ENCODE results near the gene DGKQ.

Gene DGKQ

DNA sequence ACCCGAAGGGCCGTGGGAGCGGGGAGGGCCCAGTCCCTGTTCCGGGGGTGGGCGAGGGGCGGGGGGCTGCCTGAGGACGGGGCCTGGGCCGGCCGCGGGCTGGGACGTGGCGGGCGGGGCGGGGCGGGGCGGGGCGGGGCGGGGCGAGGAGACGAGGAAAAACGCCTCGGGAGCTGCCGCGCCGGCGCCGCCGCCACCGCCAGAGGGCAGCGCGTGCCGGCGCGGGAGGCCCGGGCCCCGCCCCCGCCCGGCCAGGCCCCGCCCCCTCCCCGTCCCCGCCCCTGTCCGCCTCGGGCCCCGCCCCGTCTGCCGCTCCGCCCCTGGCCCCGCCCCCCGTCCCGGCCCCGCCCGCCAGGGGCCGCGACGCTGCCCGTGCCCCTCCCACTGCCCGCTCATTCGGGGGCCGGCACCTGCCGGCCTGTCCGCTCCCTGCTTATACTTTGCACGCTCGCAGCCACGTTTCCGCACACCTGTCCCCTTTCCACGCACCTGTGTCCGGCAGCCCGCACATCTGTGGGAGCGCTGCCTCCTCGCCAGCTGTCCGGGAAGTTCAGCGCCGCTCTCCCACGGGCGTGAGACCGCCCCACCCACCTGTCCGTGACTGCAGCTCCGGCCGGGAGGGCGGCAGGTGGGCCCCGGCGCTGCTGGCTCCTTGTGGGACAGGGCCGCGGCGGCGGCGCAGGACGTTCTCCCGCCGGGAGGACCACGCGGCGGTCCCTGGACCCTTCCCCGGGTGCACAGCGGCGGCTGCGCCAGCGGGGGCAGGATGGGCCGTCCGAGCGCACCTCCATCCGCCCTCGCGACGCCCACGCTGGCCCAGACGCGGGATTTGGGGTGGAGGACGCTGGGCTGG is 36.4 kb upstream of the DGKQ start:
- no peak for DNase-seq

DNA sequence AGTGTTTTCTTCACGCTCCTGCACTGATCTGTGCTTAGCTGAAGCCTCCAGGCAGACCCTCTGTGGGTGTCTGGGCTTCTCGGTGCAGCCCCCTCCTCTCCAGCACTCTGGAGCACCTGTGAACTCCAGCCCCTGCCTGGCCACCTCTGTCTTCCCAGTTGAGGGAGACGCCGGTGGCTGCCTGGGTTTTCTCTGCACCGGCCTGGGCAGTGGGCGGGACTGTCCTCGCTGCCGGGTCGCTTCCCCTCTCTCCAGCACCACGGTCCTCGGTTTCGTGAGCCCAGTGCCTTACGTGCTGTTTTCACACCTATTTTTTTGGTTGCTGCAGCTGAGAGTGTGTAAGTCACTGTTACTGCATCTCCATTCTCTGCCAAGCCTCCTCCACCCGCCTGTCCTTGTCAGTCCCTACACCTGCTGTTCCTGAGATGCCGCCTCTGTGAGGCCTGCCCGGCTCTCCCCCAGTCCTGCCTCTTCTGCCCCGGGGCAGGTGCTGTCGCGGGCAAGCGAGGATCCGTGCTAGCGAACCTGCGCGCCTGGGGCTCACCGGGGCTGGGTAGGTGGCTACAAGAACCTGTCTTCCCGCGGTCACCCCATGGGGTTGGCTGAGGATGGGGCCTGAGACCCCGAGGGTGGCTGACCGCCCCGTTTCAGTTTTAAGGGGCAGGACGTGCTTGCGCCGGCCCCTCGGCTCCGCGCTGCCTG is 35.6 kb upstream of the DGKQ start:
- DNase-seq: no peak

DNA sequence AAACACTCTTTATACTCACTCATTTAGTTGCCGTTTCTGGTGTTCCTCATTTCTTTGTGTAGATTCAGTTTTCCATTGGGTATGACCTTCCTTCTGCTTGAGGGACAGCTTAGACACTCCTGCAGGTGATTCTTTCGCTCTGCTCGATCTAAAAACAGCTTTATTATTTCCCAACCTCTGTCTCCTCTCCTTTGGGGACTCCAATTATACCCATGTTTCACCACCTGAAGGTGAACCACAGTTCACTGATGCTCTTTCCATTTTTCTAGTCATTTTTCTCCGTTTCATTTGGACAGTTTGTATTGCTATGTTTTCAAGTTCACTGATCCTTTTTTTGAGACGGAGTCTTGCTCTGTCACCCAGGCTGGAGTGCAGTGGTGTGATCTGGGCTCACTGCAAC is 33.5 kb upstream of the DGKQ start:
- no peak for DNase-seq

DNA sequence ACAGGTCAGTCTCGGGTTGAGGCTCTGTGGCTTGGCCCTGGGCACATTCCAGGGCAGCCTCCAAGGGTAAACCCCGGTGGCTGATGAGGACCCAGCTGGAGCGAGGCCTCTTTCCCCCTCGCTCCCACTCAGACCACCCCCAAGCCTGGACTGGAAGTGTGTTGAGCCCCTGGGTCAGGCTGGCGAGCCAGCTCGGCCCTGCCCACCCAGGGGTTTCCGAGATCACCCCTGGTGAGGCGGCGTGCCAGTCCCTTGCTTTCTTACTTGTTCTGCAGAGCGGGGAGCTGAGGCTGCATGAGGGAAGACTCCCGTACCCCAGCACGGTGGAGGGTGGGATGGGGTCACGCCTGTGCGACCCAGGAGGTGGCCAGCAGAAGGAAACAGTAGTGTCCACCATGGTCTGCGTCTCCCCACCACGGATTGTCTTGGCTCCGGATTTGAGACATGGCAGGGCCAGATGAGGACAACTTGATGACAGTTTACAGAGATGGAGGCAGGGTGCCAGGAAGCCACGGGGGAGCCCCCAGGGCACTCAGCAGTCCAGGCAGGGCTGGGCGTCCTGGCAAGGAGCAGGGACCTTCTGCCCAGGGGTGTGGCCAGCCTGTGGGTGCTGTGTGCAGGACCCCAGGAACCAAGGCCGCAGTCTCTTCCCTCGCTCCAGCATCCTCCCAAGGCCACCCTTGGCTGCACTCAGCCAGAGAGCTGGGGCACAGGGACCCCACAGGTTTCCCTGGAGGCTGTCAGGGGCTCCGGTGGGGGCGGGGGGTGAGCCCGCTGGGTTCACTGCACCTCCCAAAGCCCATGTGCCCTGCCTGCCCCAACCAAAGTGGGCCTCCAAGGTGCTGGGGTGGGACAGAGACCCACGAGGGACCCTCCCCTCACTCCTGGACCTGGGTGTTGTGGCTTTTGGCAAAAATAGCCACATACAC is 31.5 kb upstream of the DGKQ start:
- DNase-seq: no peak

DNA sequence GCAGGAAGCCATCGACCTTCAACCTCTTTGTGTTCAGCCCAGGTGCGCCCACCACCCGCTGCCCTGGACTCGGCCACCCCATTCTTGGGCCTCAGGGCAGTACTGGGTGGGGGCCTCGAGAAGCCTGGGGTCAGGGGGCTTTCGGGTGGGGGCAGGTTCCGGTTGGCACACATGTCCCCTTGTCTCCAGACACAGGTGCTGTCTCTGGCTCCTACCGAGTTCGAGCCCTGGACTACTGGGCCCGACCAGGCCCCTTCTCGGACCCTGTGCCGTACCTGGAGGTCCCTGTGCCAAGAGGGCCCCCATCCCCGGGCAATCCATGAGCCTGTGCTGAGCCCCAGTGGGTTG is 30.7 kb upstream of the DGKQ start:
- no peak for DNase-seq

DNA sequence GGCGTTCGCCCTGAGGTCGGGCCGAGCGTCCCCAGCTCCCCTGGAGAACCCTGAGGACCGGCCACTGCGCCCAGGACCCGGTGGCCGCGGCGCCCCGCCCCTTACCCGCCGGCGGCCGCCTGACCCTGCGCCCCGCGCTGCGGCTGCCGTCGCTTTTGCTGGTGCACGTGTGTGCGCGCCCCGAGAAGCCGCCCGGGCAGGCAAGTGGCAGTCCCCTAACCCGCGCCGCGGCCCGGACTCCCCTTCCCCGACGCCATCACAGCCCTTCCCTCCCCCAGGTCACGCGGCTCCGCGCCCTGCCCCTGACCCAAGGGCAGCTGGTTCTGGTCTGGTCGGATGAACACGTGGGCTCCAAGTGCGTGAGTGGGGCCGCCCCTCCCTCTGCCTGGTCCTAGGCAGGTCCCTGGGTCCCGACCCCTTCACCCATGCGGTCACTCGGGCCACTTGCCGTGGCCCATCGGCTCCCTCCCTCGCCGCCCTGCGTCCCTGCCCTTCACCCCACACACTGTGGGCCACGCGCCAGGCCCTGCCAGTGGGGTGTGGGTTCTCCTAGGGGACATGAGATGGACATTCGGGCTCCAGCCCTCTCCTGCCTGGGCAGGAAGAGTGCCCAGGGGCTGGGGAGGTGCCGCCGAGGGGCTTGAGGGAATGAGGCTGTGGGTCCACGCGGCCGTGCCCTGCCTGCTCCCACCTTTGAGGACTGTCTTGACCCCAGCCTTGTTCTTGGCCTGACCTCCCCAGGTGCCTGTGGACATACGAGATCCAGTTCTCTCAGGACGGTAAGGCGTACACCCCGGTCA is 30.1 kb upstream of the DGKQ start:
- no peak for DNase-seq

DNA sequence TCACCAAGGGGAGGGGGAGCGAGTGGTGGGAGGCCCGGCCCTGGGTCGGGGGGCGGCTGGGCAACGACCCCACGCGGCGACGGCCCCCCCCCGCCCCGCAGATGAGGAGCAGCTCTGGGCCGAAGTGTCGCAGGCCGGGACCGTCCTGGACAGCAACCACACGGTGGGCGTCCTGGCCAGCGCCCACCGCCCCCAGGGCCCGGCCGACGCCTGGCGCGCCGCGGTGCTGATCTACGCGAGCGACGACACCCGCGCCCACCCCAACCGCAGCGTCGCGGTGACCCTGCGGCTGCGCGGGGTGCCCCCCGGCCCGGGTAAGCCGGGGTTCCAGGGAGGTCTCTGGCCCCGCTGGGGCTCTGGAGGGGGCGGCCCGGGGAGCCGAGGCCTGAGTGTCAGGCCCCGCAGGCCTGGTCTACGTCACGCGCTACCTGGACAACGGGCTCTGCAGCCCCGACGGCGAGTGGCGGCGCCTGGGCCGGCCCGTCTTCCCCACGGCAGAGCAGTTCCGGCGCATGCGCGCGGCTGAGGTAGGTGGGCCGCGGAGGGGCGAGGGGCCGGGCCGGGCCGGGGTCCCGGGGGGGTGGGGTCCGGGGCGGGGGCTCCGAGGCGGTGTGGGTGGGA is 29.4 kb upstream of the DGKQ start:
- DNase-seq: no peak

DNA sequence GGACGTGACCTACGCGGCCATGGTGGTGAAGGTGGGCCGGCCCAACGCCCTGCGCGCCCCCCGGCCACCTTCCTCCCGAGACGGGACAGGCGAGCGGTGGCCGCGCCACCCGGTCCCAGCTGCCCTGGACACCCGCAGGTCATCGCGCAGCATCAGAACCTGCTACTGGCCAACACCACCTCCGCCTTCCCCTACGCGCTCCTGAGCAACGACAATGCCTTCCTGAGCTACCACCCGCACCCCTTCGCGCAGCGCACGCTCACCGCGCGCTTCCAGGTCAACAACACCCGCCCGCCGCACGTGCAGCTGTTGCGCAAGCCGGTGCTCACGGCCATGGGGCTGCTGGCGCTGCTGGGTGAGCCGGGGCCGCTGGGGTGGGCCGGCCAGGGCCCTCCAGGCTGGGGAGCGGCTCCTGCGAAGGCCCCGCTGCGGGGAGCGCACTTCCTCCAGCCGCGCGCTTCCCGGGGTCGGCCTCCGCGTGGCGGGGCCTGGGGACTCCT is 28.8 kb upstream of the DGKQ start:
- no peak for DNase-seq

DNA sequence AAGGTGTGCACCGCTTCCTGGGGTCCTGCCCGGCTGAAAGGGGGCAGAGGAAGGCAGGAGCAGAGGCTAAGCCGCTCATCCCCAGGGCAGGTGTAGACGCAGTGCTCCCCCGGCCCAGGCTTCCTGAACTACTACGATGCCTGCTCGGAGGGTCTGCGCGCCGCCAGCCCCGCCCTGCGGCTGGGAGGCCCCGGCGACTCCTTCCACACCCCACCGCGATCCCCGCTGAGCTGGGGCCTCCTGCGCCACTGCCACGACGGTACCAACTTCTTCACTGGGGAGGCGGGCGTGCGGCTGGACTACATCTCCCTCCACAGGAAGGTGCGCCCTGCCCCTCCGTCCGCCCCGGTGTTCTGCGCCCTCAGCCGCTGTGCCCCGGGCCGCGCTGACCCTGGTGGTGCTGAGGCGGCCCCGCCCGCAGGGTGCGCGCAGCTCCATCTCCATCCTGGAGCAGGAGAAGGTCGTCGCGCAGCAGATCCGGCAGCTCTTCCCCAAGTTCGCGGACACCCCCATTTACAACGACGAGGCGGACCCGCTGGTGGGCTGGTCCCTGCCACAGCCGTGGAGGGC is 28.3 kb upstream of the DGKQ start:
- DNase-seq: no peak

DNA sequence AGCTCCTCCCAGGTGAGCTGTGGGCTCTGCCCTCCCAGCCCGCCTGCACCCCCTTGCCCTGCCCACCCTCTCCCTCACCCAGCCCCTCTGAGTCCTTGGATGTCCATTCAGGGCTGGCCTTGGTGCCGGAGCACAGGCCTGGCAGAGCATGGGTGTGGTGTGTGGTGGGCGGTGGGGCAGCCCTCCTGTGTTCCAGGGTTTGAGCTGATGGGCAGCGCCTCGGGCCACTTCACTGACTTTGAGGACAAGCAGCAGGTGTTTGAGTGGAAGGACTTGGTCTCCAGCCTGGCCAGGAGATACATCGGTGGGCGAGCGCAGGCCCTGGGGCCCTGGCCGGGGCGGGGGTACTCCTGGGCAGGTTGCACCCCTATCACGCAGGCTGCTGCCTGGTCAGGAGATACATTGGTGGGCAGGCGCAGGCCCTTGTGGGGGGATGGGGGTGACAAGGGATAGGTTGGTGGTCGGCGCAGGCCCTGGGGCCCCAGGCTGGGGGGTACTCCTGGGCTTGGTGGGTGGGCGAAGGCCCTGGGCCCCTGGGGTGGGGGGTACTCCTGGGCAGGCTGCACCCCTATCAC is 27.4 kb upstream of the DGKQ start:
- DNase-seq: no peak

DNA sequence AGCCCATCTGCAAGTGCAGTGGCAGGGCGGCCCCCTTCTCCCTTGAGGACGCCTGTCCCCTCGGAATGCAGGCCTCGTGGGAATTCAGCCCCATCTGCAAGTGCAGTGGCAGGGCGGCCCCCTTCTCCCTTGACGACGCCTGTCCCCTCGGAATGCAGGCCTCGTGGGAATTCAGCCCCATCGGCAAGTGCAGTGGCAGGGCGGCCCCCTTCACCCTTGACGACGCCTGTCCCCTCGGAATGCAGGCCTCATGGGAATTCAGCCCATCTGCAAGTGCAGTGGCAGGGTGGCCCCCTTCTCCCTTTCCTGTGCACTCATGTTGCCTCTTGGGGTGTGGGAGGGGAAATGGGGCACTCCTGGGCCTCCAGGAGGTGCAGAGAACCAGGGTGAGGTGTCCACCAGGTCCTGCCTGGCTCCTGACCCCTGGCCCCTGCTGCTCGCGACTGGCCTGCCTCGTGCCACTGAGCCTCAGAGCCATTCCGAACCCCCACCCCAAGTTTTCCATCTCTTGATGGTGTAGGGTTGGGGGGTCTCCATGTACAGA is 26.6 kb upstream of the DGKQ start:
- DNase-seq: no peak

DNA sequence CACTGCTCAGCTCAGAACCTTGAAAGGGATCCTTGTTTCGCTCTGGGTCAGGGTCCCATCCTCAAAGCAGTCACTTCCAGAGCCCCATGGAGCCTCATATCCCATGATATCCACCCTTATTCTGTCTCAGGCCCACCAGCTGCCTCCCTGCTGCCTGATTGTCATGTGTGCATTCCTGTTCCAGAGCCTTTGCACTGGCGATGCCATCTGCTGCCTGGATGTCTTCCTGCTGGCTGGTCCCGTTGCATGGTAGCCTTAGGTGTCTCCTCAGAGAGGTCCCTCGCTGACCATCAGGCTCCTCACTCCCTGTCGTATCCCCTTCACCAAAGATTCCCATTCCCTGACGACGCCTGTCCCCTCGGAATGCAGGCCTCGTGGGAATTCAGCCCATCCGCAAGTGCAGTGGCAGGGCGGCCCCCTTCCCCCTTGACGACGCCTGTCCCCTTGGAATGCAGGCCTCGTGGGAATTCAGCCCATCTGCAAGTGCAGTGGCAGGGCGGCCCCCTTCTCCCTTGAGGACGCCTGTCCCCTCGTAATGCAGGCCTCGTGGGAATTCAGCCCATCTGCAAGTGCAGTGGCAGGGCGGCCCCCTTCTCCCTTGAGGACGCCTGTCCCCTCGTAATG is 26.0 kb upstream of the DGKQ start:
- peak in 1 of 2 experiments; percentile 19 for DNase-seq

DNA sequence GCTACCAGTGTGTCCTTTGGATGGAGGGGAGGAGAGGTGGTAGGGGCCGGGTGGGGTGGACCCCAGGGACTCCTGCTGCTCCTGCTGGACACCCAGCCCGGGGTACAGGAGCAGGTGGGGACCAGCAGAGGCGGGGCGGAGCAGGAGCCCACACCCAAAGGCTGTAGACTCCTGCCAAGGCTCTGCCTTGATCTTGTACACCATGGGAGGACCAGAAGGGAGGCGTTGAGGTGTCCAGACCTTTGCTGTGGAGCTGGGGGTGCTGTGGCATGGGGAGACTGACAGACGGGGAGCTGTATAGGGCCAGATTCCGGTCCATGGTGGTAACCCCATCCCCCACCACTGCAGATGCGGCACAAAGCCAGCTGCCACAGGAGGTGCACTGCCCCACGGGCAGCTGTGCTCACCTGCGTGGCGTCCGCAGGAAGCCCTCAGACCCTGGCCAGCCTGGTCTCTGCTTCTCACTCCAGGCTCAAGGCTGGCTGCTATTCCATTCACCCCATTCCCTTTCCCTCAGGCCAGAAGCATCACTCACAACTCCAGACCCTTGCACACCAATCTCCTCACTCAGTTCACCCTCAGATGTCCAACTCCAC is 24.8 kb upstream of the DGKQ start:
- DNase-seq: no peak

DNA sequence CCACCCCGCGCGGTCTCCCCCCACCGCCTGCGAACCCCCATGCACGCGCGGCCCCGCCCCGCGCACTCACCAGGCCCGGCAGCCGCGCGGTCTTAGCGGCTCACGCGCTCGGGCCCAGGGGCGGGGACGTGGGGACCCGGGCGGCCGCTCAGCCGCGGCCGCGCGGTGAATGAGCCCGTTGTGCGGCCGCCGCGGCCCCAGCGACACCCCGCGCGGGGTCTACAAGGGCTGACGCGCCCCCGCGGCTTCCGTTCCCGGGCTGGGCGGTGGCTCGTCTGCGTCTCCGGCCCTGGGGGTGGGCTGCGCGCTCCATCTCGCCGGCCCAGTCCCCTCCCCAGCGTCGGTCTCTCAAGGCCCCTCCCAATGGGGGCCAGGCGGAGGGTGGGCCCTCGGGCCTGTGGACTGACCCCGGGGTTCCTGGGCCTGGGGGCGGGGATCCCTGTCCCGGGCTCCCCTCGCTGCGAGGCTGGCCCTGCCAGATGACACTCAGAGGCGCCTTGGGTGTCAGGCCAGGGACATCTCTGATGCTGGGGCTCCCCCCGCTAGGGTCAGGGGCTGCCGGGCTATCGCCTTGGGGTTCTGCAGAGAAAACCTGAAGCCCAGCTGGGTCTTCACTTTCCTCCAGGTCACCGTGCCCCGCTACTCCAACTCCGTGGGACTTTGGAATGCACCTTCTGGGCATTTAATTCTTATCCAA is 24.2 kb upstream of the DGKQ start:
- DNase-seq: no peak

DNA sequence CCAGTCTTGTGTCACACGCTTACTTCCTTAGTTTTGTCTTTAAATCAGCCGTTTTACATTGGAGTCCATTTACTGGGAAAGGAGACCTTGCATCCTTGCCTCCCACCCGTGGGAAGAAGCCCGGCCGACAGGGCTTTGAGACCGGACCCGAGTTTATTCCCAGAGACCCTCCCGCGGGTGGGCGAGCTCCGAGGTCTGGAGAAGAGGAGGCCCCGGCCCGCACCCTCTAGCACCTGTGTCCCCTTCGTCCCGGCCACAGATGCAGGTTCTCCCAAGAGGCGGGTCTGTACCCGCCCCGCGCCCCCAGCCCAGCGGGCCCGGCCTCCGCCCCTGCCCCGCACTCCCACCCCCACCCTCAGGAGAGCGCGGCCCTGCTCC is 23.6 kb upstream of the DGKQ start:
- no peak for DNase-seq

DNA sequence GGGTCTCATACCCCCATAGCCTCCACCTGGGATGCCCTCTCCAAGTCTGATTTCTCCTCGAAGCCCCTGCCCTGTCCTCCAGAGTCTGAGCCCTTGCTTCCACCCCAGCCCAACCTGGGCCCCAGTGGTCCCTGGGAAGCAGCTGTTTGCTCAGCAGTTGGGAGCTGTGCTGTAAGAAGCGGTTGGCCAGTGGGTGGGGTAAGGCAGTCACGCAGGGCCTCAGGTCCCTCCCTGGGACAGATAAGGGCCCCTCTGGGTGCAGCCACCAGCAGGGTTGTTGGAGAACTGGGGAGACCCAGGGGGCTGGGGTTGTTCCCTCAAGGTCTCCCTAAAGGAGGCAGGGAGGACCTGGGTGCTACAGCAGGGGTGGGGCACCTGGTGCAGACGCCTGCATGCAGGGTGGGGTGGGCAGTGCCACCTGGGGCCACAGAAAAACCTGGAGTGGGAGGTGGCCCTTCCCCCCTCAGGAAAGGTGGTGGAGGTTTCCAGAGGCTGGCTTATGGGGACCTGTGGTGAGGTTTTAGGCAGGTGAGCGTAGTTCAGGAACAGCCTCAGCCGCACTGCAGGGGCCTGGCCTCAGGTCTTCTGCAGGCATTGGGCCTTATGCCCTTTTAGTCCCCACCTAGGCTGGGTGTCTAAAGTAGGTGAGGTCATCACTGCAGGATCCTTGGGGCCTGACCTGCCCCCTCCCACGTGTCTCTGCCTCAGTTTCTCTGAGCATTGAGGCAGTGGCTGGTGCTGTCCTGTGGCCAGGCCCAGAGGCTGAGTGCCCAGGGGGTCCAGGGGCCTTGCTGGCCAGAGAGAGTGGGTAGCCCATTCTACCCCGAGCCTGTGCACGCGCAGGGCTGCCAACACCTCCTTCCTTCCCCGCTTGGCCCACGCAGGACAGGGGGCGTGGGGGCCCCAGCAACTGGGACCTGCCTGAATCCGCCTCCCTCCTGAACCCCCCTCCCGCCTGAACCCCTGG is 22.9 kb upstream of the DGKQ start:
- no peak for DNase-seq

DNA sequence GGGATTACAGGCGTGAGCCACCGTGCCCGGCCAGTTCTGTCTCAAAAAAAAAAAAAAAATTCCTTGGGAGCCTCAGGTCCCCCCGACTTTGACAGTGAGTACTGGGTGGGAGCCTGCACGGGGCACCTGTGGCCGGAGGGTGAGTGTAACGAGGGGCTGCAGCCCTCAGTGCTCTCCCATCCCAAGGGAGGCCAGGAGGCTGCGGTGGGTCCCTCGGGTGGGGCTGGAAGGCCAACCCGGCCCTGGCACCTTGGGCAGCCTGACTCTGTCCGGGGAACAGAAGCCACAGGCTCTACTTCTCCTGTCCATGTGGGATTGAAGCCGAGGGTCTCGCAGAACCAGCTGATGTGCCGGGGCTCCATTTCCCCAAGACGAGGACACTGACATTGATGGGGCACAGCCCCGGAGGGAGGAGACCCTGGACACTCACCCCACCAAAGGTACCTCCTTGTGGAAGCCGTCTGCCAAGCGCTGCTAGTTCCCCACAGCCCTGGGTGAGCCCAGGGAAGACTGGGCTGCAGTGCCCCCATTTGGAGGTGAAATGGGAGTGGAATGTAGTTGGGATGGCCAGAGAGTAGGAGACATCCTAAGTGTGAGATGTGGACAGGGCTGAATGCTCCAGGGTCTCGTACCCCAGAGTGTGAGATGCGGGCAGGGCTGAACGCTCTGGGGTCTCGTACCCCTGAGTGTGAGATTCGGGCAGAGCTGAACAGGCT is 22.1 kb upstream of the DGKQ start:
- DNase-seq: no peak

All from cerebellar nuclear complex (tissue), 1 donor.